ENCODE measurements around the gene SLC38A9.

DNA sequence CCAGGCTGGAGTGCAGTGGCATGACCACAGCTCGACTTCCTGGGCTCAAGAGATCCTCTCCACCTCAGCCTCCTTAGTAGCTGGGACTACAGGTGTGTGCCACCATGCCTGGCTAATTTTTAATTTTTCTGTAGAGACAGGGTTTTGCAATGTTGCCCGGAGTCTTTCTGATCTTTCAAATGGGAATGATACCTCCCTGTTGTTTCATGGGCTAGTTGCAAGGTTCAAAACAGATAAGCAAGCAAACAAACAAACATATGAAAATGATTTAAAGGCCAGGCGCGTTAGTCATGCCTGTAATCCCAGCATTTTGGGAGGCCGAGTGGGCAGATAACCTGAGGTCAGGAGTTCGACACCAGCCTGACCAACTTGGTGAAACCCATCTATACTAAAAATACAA, 132.1 kb downstream of the SLC38A9 start:
- TF ChIP-seq POLR2AphosphoS5 (IDR thresholded peaks at IDR 0.05; ENCODE audit: borderline replicate concordance, low read depth, low read length) (no peak), EZH2 (IDR thresholded peaks at IDR 0.05) (no peak)
